GM21360 (cell line): ENCODE data around the gene FAM53B.

Experiments
- ATAC-seq: cut with Tn5 transposase; IDR thresholded peaks from one replicate; pipeline ENCODE4 v1.9.1; 2021; ENCODE audit warnings: mild to moderate bottlenecking, moderate library complexity; ENCODE audit not compliant: unreplicated experiment

Gene FAM53B

GRCh38 chr10:124742413-124743190 lies 1.6 kb downstream of the FAM53B start:
- ATAC-seq, result no peak

GRCh38 chr10:124741922-124742412 lies 2.2 kb downstream of the FAM53B start:
- no peak for ATAC-seq

GRCh38 chr10:124741281-124741921 lies 2.8 kb downstream of the FAM53B start:
- ATAC-seq, result peak; percentile 40

GRCh38 chr10:124740369-124741280 lies 3.6 kb downstream of the FAM53B start:
- peak; percentile 17 for ATAC-seq

- ATAC-seq, result no peak
Observed at GRCh38 chr10:124739986-124740368, 4.2 kb downstream of the FAM53B start.

- ATAC-seq, result no peak
Observed at GRCh38 chr10:124739119-124739921, 4.9 kb downstream of the FAM53B start.

- ATAC-seq, result no peak
Observed at GRCh38 chr10:124738441-124738840, 5.7 kb downstream of the FAM53B start.

GRCh38 chr10:124737708-124738107 lies 6.5 kb downstream of the FAM53B start:
- ATAC-seq, result no peak

GRCh38 chr10:124737221-124737620 lies 7.0 kb downstream of the FAM53B start:
- ATAC-seq, result no peak

GRCh38 chr10:124736491-124737136 lies 7.6 kb downstream of the FAM53B start:
- no peak for ATAC-seq

GRCh38 chr10:124735491-124736286 lies 8.5 kb downstream of the FAM53B start:
- ATAC-seq, result no peak

- ATAC-seq, result no peak
Observed at GRCh38 chr10:124734311-124735166, 9.6 kb downstream of the FAM53B start.

- no peak for ATAC-seq
Observed at GRCh38 chr10:124733571-124734245, 10.5 kb downstream of the FAM53B start.

- peak; percentile 54 for ATAC-seq
Observed at GRCh38 chr10:124732931-124733570, 11.1 kb downstream of the FAM53B start.

GRCh38 chr10:124731551-124731950 lies 12.6 kb downstream of the FAM53B start:
- no peak for ATAC-seq

GRCh38 chr10:124730790-124731189 lies 13.4 kb downstream of the FAM53B start:
- no peak for ATAC-seq
